K562 treated with DMSO at 1 percent for 4 hours (cell line): Measurements from ENCODE around the gene SSX2B. TPM values are rescaled to one million over a fixed set of nuclear protein-coding genes. Genes with fewer than 3 reads are reported as not detected.

Experiments
- total RNA-seq: library from RNA; unstranded; fragments of 300-600 nt; gene quantifications from 2 replicates; pipeline ENCODE4 v1.2.3, GENCODE V29; 2022; ENCODE audit not compliant: insufficient read depth

SSX2B gene
- 82.9 and 116 TPM in 2 replicates for total RNA-seq

GRCh38 chrX:52750952-52751351, at the start of gene SSX2B:
Gene SSX2B, plus strand, starts transcription at chrX:52751252. Its CDS starts 1,429 bp downstream, at chrX:52752681.

DNA sequence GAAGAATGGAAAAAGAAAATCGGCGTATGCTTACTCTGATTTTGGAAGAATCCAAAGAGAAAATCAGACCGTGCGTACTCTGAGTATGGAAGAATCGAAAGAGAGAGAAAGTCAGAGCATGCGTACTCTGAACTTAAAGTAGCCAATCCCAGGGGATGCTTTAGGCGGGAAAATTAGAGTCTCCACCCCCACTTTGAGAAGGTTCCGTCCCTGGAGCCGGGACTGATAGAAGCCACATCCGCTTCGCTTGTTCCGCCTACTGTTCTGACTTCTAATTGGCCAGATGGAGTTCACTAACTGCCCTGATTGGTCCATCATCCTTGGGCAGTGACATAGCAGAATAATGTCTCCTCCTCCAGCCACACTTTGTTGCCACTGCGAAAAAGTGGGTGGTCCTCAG, 44.0 kb upstream of the SSX2B start, which contains the start of gene SSX2:
TSS of gene SSX2 (minus strand) at position 101 of the 400 bp plus-strand sequence. CDS start 1,429 bp downstream, outside the sequence.

DNA sequence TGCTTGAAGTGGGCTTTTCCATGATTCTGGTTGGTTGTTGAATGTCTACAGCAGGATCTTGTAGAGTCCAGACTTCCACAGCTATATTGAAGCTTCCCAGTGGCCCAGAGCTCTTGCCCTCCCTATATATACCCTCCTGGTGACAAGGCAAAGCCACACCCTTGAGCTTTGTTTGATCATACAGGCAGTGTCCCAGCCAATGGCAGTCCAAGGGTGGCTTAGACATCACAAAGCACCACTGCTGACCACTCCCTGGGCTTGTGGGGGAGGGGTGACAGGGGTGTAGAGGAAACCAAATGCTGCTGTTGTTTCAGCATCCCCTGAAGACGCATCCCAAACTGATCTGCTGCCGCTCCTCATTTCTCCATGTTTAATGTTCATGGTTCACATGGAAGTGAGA, 46.3 kb downstream of the SSX2B start, which contains the start of gene SPANXN5:
TSS of gene SPANXN5 (minus strand) at position 101 of the 400 bp plus-strand sequence. CDS start at position 22, 79 bp downstream.

Other genes starting within 250 kb of the SSX2B start
- 39.8 and 223 TPM in 2 replicates for gene XAGE1B, start 234.2 kb upstream of the SSX2B start, total RNA-seq
- not detected in 2 replicates for gene SSX7, start 96.4 kb upstream of the SSX2B start, total RNA-seq
- 19.0 and 59.0 TPM in 2 replicates for gene SSX2, start 44.1 kb upstream of the SSX2B start, total RNA-seq
- gene SPANXN5, start 46.2 kb downstream of the SSX2B start, total RNA-seq = not detected in 2 replicates
- gene XAGE5, start 60.0 kb downstream of the SSX2B start, total RNA-seq = not detected in 2 replicates
- gene XAGE3, start 116.8 kb downstream of the SSX2B start, total RNA-seq = not detected in 2 replicates
- 8.6 and 12.1 TPM in 2 replicates for gene FAM156B, start 146.1 kb downstream of the SSX2B start, total RNA-seq
- gene FAM156A, start 207.3 kb downstream of the SSX2B start, total RNA-seq = 2.9 and 11.4 TPM in 2 replicates